WTC11 (cell line): Measurements from ENCODE around the gene RPL31. TPM values are rescaled to one million over a fixed set of nuclear protein-coding genes. Genes with fewer than 3 reads are reported as not detected.

ENCODE experiments used
- ATAC-seq: fragments of 200-7000 bp; cut with Tn5 transposase; 2 replicates; pipeline ENCODE4 v1.10.0; 2021; ENCODE audit warnings: mild to moderate bottlenecking, moderate library complexity
- CTCF ChIA-PET: fragments of 300-600 bp; sonication (Branson Sonifier 250); formaldehyde crosslinking; loops from one replicate; lab custom pipeline; 2021; ENCODE audit warnings: antibody characterized with exemption; lab: Charles Lee
- POLR2A ChIA-PET: fragments of 350-600 bp; sonication (Branson Sonifier 250); formaldehyde crosslinking; loops from one replicate; lab custom pipeline; 2021; ENCODE audit warnings: antibody characterized with exemption; lab: Charles Lee
- DNase-seq: peaks from one replicate; pipeline ENCODE4 v3.0.0; 2021; ENCODE audit warnings: low spot score
- H3K27ac Mint-ChIP-seq: 2 replicates; pipeline ENCODE4 v1.8.0; 2021; ENCODE audit warnings: mixed read lengths
- H3K27me3 Mint-ChIP-seq: 2 replicates; pipeline ENCODE4 v1.8.0; 2021; ENCODE audit warnings: low read depth, mild to moderate bottlenecking, moderate library complexity, mixed read lengths
- H3K36me3 Mint-ChIP-seq: 2 replicates; pipeline ENCODE4 v1.8.0; 2021; ENCODE audit warnings: mixed read lengths
- H3K4me1 Mint-ChIP-seq: 2 replicates; pipeline ENCODE4 v1.8.0; 2022; ENCODE audit warnings: mixed read lengths
- H3K4me3 Mint-ChIP-seq: 2 replicates; pipeline ENCODE4 v1.8.0; 2021; ENCODE audit warnings: mild to moderate bottlenecking, moderate library complexity, mixed read lengths
- H3K9me3 Mint-ChIP-seq: 2 replicates; pipeline ENCODE4 v1.8.0; 2021; ENCODE audit warnings: mixed read lengths
- ATF1 ChIP-seq: sonication (generic); formaldehyde crosslinking; IDR thresholded peaks from 2 replicates; pipeline ENCODE4 v1.8.1; 2023; ENCODE audit warnings: mild to moderate bottlenecking, moderate library complexity, missing genetic modification reagents
- ATF6 ChIP-seq: sonication (generic); formaldehyde crosslinking; IDR thresholded peaks from 2 replicates; pipeline ENCODE4 v1.8.1; 2023; ENCODE audit warnings: mild to moderate bottlenecking, missing genetic modification reagents
- CBFB ChIP-seq: sonication (generic); formaldehyde crosslinking; IDR thresholded peaks from 2 replicates; pipeline ENCODE4 v1.8.1; 2022; ENCODE audit warnings: mild to moderate bottlenecking, low read depth, missing genetic modification reagents
- CREB1 ChIP-seq: sonication (generic); formaldehyde crosslinking; IDR thresholded peaks from 2 replicates; pipeline ENCODE4 v1.8.0; 2023; ENCODE audit warnings: mild to moderate bottlenecking, missing genetic modification reagents
- EMX1 ChIP-seq: fragments of 250-450 bp; sonication (Bioruptor Pico); IDR thresholded peaks from 2 replicates; pipeline ENCODE4 v1.8.0; 2021; ENCODE audit warnings: mild to moderate bottlenecking
- ESRRA ChIP-seq: sonication (generic); formaldehyde crosslinking; IDR thresholded peaks from 2 replicates; pipeline ENCODE4 v1.8.1; 2022; ENCODE audit warnings: mild to moderate bottlenecking, missing genetic modification reagents, borderline replicate concordance
- FOXJ3 ChIP-seq: sonication (generic); formaldehyde crosslinking; IDR thresholded peaks from 2 replicates; pipeline ENCODE4 v1.9.0; 2021; ENCODE audit warnings: missing genetic modification reagents, mild to moderate bottlenecking, borderline replicate concordance
- GABPB1 ChIP-seq: sonication (generic); formaldehyde crosslinking; IDR thresholded peaks from 2 replicates; pipeline ENCODE4 v1.8.1; 2023; ENCODE audit warnings: mild to moderate bottlenecking, missing genetic modification reagents
- GTF2I ChIP-seq: fragments of 250-450 bp; sonication (Bioruptor Pico); conservative IDR thresholded peaks from 2 replicates; pipeline ENCODE4 v1.4.0; 2021; ENCODE audit warnings: mild to moderate bottlenecking
- HMGXB4 ChIP-seq: sonication (generic); formaldehyde crosslinking; IDR thresholded peaks from 2 replicates; pipeline ENCODE4 v1.8.1; 2023; ENCODE audit warnings: mild to moderate bottlenecking, moderate library complexity, missing genetic modification reagents
- MLX ChIP-seq: sonication (generic); formaldehyde crosslinking; IDR thresholded peaks from 2 replicates; pipeline ENCODE4 v1.8.1; 2023; ENCODE audit warnings: mild to moderate bottlenecking, missing genetic modification reagents, moderate library complexity
- NFATC4 ChIP-seq: fragments of 250-450 bp; sonication (Bioruptor Pico); IDR thresholded peaks from 2 replicates; pipeline ENCODE4 v1.9.0; 2021; ENCODE audit warnings: mild to moderate bottlenecking
- NFYB ChIP-seq: sonication (generic); formaldehyde crosslinking; conservative IDR thresholded peaks from 2 replicates; pipeline ENCODE4 v1.8.0; 2022; ENCODE audit warnings: low read depth, missing genetic modification reagents
- NR2C2 ChIP-seq: sonication (generic); formaldehyde crosslinking; IDR thresholded peaks from 2 replicates; pipeline ENCODE4 v1.8.0; 2022; ENCODE audit warnings: mild to moderate bottlenecking, missing genetic modification reagents
- PRRX2 ChIP-seq: fragments of 250-450 bp; sonication (Bioruptor Pico); IDR thresholded peaks from 2 replicates; pipeline ENCODE4 v1.8.0; 2021; ENCODE audit warnings: mild to moderate bottlenecking
- SMAD3 ChIP-seq: sonication (generic); formaldehyde crosslinking; IDR thresholded peaks from 2 replicates; pipeline ENCODE4 v1.8.0; 2022; ENCODE audit warnings: missing genetic modification reagents, mild to moderate bottlenecking, borderline replicate concordance
- SP1 ChIP-seq: sonication (generic); formaldehyde crosslinking; conservative IDR thresholded peaks from 2 replicates; pipeline ENCODE4 v1.8.1; 2022; ENCODE audit warnings: missing genetic modification reagents
- TCF7 ChIP-seq: sonication (generic); formaldehyde crosslinking; IDR thresholded peaks from 2 replicates; pipeline ENCODE4 v1.8.0; 2022; ENCODE audit warnings: mild to moderate bottlenecking, low read depth, missing genetic modification reagents, moderate library complexity
- ZNF281 ChIP-seq: sonication (generic); formaldehyde crosslinking; IDR thresholded peaks from 2 replicates; pipeline ENCODE4 v1.8.0; 2023; ENCODE audit warnings: mild to moderate bottlenecking, missing genetic modification reagents
- total RNA-seq: library from RNA; stranded (reverse); gene quantifications from 3 replicates; pipeline ENCODE4 v1.2.3, GENCODE V29; 2021
- TF ChIP-seq, protein P1 (sequence below): sonication (generic); formaldehyde crosslinking; IDR thresholded peaks from 2 replicates; pipeline ENCODE4 v1.8.0; 2022; ENCODE audit warnings: mild to moderate bottlenecking, missing genetic modification reagents
- TF ChIP-seq, protein P2 (sequence below): sonication (generic); formaldehyde crosslinking; IDR thresholded peaks from 2 replicates; pipeline ENCODE4 v1.8.1; 2022; ENCODE audit warnings: low read depth, mild to moderate bottlenecking, moderate library complexity, missing genetic modification reagents, borderline replicate concordance

The RPL31 gene
- total RNA-seq, 1 experiment from 2014 or later = 1,590 TPM

GRCh38 chr2:100998235-100998573 lies 3.9 kb upstream of the RPL31 start (continued):
- TF ChIP-seq, protein P1, sequence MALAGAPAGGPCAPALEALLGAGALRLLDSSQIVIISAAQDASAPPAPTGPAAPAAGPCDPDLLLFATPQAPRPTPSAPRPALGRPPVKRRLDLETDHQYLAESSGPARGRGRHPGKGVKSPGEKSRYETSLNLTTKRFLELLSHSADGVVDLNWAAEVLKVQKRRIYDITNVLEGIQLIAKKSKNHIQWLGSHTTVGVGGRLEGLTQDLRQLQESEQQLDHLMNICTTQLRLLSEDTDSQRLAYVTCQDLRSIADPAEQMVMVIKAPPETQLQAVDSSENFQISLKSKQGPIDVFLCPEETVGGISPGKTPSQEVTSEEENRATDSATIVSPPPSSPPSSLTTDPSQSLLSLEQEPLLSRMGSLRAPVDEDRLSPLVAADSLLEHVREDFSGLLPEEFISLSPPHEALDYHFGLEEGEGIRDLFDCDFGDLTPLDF (CRISPR knock-in tag) = no peak
- TF ChIP-seq CBFB (CRISPR knock-in tag) (no peak), ATF1 (CRISPR knock-in tag) (no peak), ZNF281 (CRISPR knock-in tag) (no peak), SP1 (no peak), ESRRA (CRISPR knock-in tag) (no peak), ATF6 (CRISPR knock-in tag) (no peak), PRRX2 (no peak), GABPB1 (CRISPR knock-in tag) (no peak), MLX (CRISPR knock-in tag) (no peak)

DNA sequence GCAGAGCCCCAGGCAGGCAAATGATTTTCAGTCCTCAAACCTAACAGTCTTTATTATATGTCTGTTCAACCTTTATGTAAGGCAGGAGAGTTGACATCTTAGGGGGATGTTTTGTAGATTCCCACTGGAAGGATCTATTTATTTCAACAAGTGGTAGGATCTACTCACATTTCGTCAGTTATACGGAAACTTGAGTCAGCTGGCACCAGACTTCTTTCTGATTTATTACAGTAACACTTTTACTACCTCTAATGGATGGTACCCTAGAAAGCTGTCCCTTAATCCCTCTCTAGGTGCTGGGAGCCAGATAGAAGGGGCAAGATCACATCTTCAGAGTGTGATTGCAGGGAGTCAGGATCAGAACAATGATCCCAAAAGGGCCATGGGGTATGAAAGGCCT lies 2.1 kb upstream of the RPL31 start:
- CTCF ChIA-PET = interaction anchor here (1.5 kb wide), 1 partner anchor 12 kb away, joined by 3 read pairs; no protein-coding TSS in a partner anchor
- H3K4me3 Mint-ChIP-seq = no peak overlapping the region
- H3K4me1 Mint-ChIP-seq = peaks cover 27% of the 10 kb centered on the region
- POLR2A ChIA-PET = no interaction called here
- H3K27ac Mint-ChIP-seq = no peak overlapping the region
- no peak for ATAC-seq
- no peaks in the 10 kb centered on the region for H3K9me3 Mint-ChIP-seq
- DNase-seq = no peak
- H3K36me3 Mint-ChIP-seq = peaks cover 26% of the 10 kb centered on the region
- H3K27me3 Mint-ChIP-seq = peaks cover 12% of the 10 kb centered on the region
- TF ChIP-seq CREB1 (no peak), FOXJ3 (CRISPR knock-in tag) (no peak), PRRX2 (no peak), NFATC4 (CRISPR knock-in tag) (no peak), EMX1 (CRISPR knock-in tag) (no peak), NR2C2 (no peak), TCF7 (CRISPR knock-in tag) (no peak), HMGXB4 (CRISPR knock-in tag) (no peak), MLX (CRISPR knock-in tag) (no peak), CBFB (CRISPR knock-in tag) (no peak), GTF2I (CRISPR knock-in tag) (no peak), ZNF281 (CRISPR knock-in tag) (no peak), NFYB (no peak), SMAD3 (no peak)
- TF ChIP-seq, protein P2, sequence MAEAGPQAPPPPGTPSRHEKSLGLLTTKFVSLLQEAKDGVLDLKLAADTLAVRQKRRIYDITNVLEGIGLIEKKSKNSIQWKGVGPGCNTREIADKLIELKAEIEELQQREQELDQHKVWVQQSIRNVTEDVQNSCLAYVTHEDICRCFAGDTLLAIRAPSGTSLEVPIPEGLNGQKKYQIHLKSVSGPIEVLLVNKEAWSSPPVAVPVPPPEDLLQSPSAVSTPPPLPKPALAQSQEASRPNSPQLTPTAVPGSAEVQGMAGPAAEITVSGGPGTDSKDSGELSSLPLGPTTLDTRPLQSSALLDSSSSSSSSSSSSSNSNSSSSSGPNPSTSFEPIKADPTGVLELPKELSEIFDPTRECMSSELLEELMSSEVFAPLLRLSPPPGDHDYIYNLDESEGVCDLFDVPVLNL = no peak
